Stimulated activated naive CD8-positive, alpha-beta T cell treated with anti-CD3 and anti-CD28 coated beads, Interleukin-15, Interleukin-2, amounts not matched to agents 100 ng/mL and 50 ng/mL, for 24 hours (primary cell): ENCODE measurements around the gene CDH13.

ENCODE experiments used
- H3K27ac Mint-ChIP-seq: one replicate; pipeline ENCODE4 v1.8.0; 2021; ENCODE audit warnings: mild to moderate bottlenecking, mixed read lengths
- H3K27me3 Mint-ChIP-seq: one replicate; pipeline ENCODE4 v1.8.0; 2021; ENCODE audit warnings: mixed read lengths
- H3K36me3 Mint-ChIP-seq: one replicate; pipeline ENCODE4 v1.8.0; 2021; ENCODE audit warnings: low read depth, mixed read lengths
- H3K4me1 Mint-ChIP-seq: one replicate; pipeline ENCODE4 v1.8.0; 2021; ENCODE audit warnings: low read depth, mixed read lengths
- H3K4me3 Mint-ChIP-seq: one replicate; pipeline ENCODE4 v1.8.0; 2021; ENCODE audit warnings: mild to moderate bottlenecking, mixed read lengths
- H3K9me3 Mint-ChIP-seq: one replicate; pipeline ENCODE4 v1.8.0; 2021; ENCODE audit warnings: mixed read lengths

The CDH13 gene

GRCh38 chr16:83698964-83699363 lies 1072.2 kb downstream of the CDH13 start:
- H3K9me3 Mint-ChIP-seq = peaks cover 7% of the 10 kb centered on the region

DNA sequence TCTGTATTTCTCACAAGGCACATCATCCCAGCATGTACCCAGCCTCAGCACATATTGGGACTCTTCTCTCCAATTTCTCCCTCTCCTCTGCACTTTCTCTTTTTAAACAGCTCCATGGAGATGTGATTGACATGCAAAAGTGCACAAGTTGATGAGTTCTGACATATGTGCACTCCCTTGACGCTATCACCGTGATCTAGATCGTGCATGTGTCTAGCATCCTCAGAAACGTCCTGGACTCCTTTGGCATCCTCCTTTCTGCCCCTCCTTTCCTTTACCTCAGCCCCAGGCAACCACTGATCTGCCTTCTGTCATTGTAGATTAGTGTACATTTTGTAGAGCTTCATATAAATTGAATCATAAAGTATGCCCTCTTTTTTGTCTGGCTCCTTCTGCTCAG lies 1073.0 kb downstream of the CDH13 start:
- H3K4me1 Mint-ChIP-seq = no peaks in the 10 kb centered on the region
- H3K4me3 Mint-ChIP-seq = no peak overlapping the region
- no peaks in the 10 kb centered on the region for H3K36me3 Mint-ChIP-seq
- peaks cover 7% of the 10 kb centered on the region for H3K9me3 Mint-ChIP-seq
- no peak overlapping the region for H3K27ac Mint-ChIP-seq
- no peaks in the 10 kb centered on the region for H3K27me3 Mint-ChIP-seq

More at GRCh38 chr16:83698964-83699363, 1072.2 kb downstream of the CDH13 start:
- Mint-ChIP-seq H3K27me3 (no peaks in the 10 kb centered on the region), H3K4me3 (no peak overlapping the region), H3K4me1 (no peaks in the 10 kb centered on the region), H3K36me3 (no peaks in the 10 kb centered on the region), H3K27ac (no peak overlapping the region)

- Mint-ChIP-seq H3K4me1 (no peaks in the 10 kb centered on the region), H3K27ac (no peak overlapping the region), H3K9me3 (peaks cover 7% of the 10 kb centered on the region), H3K27me3 (no peaks in the 10 kb centered on the region), H3K36me3 (no peaks in the 10 kb centered on the region), H3K4me3 (no peak overlapping the region)
Measured at GRCh38 chr16:83700918-83701317, 1074.1 kb downstream of the CDH13 start.

DNA sequence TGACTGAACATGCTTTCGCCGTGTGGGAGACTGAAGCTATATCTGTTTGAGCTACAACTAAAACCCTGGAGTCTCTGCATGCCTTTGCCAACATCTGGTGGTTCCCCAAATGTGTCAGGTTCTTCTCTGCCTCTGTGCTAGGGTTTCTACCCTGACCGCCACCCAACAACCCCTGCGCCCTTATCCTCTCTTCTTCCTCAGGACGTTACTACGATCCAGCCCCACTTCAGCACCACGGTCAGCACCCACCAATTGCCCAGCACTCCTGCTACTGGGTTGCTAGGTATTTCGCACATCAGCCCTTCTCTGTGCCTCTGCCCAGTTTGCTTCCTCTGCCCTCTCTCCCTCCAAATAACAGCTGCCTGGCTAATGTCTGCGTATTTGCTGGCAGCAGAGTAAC lies 1074.7 kb downstream of the CDH13 start:
- H3K4me1 Mint-ChIP-seq = no peaks in the 10 kb centered on the region
- H3K36me3 Mint-ChIP-seq = no peaks in the 10 kb centered on the region
- no peak overlapping the region for H3K4me3 Mint-ChIP-seq
- no peaks in the 10 kb centered on the region for H3K27me3 Mint-ChIP-seq
- H3K9me3 Mint-ChIP-seq = peaks cover 7% of the 10 kb centered on the region
- H3K27ac Mint-ChIP-seq = no peak overlapping the region

DNA sequence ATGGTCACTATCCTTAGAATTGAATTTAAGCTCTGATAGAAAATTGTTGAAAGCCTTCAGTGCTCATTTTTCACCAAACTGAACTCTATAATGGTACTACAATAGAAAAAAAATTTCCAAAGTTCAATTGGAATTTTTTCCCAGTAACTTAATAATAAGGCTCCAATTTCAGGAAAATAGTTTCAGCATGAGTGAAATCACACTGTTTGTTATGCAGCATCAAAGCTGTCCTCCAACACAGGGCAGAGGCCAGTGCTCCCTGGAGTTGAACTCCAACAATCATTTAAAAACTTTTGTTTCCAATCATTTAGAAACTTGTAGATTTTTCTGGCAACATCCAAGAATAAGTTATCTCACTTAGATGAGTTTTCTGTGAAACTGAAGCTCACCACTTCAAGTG lies 1077.9 kb downstream of the CDH13 start:
- no peak overlapping the region for H3K27ac Mint-ChIP-seq
- H3K4me1 Mint-ChIP-seq = no peaks in the 10 kb centered on the region
- peaks cover 7% of the 10 kb centered on the region for H3K9me3 Mint-ChIP-seq
- peaks cover 3% of the 10 kb centered on the region for H3K27me3 Mint-ChIP-seq
- no peaks in the 10 kb centered on the region for H3K36me3 Mint-ChIP-seq
- H3K4me3 Mint-ChIP-seq = no peak overlapping the region

DNA sequence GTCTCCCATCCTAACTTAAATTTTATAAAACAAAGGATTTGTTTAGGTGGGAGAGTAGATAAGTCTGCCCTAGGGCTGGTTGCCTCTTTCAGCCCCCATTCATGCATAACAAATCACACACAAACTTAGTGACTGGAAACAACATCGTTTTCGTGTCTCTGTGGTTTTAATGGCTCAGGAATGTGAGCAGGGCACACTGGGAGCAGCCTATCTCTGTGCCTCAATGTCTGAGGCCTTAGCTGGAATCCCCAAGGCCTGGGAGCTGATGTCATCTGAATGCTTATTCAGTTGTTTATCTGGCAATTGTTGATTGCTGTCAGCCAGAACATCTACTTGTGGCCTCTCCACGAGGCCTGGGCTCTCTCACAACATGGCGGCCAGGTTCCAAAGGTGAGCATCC lies 1079.1 kb downstream of the CDH13 start:
- Mint-ChIP-seq H3K36me3 (no peaks in the 10 kb centered on the region), H3K27ac (no peak overlapping the region), H3K9me3 (peaks cover 7% of the 10 kb centered on the region), H3K4me1 (no peaks in the 10 kb centered on the region), H3K27me3 (peaks cover 3% of the 10 kb centered on the region), H3K4me3 (no peak overlapping the region)

- no peak overlapping the region for H3K4me3 Mint-ChIP-seq
- H3K36me3 Mint-ChIP-seq = no peaks in the 10 kb centered on the region
- peaks cover 5% of the 10 kb centered on the region for H3K9me3 Mint-ChIP-seq
Measured at GRCh38 chr16:83706394-83706793, 1079.6 kb downstream of the CDH13 start.

GRCh38 chr16:83711069-83711468 lies 1084.3 kb downstream of the CDH13 start:
- Mint-ChIP-seq H3K36me3 (no peaks in the 10 kb centered on the region), H3K4me1 (no peaks in the 10 kb centered on the region), H3K27ac (no peak overlapping the region), H3K27me3 (peaks cover 3% of the 10 kb centered on the region), H3K9me3 (peaks cover 5% of the 10 kb centered on the region), H3K4me3 (no peak overlapping the region)

More at GRCh38 chr16:83706394-83706793, 1079.6 kb downstream of the CDH13 start:
- Mint-ChIP-seq H3K4me1 (no peaks in the 10 kb centered on the region), H3K27ac (no peak overlapping the region), H3K27me3 (peaks cover 3% of the 10 kb centered on the region)

- no peaks in the 10 kb centered on the region for H3K36me3 Mint-ChIP-seq
- no peak overlapping the region for H3K27ac Mint-ChIP-seq
- no peaks in the 10 kb centered on the region for H3K27me3 Mint-ChIP-seq
- H3K4me1 Mint-ChIP-seq = no peaks in the 10 kb centered on the region
- no peak overlapping the region for H3K4me3 Mint-ChIP-seq
- peaks cover 5% of the 10 kb centered on the region for H3K9me3 Mint-ChIP-seq
Measured at GRCh38 chr16:83713597-83713996, 1086.8 kb downstream of the CDH13 start.

- Mint-ChIP-seq H3K4me3 (no peak overlapping the region), H3K36me3 (no peaks in the 10 kb centered on the region), H3K27ac (no peak overlapping the region), H3K9me3 (peaks cover 5% of the 10 kb centered on the region), H3K4me1 (no peaks in the 10 kb centered on the region), H3K27me3 (no peaks in the 10 kb centered on the region)
Measured at GRCh38 chr16:83714286-83714685, 1087.5 kb downstream of the CDH13 start.

DNA sequence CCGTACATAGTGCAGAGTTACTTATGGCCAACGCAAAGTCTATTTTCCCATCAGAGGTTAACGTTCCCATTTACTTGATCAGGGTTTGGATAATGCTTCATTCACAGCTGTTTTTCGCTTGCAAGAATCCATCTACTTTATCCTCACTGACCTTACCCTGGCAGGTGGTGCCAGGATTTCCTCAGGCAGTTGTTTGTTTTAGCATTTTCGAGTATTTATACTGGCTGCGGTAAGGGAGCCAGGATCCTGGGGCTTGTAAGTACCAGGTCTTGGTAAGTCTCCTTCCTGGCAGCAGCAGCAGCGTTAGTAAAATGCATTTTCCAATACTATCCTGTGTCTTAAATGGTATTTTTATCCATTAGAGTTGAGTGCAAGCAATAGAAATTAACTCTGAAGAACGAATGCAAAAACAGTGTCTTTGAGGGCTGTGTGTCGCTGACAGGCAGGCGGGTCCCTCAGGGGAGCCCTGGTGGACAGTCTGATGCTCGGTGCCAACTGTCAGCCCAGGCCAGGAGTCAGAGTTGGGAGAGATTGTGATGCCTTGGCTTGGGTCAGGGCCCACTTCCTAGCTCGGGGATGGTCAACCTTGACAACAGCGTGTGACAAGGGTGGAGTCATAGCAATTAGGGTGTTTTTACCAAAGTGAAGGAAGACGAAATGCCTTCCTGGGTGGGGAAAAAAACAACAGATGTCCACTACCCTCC lies 1088.6 kb downstream of the CDH13 start:
- Mint-ChIP-seq H3K9me3 (peaks cover 5% of the 10 kb centered on the region), H3K4me3 (no peak overlapping the region), H3K27me3 (no peaks in the 10 kb centered on the region), H3K36me3 (no peaks in the 10 kb centered on the region), H3K4me1 (no peaks in the 10 kb centered on the region), H3K27ac (no peak overlapping the region)

- Mint-ChIP-seq H3K27me3 (no peaks in the 10 kb centered on the region), H3K4me3 (no peak overlapping the region), H3K36me3 (no peaks in the 10 kb centered on the region), H3K9me3 (peaks cover 5% of the 10 kb centered on the region), H3K4me1 (no peaks in the 10 kb centered on the region), H3K27ac (no peak overlapping the region)
Measured at GRCh38 chr16:83717308-83717707, 1090.5 kb downstream of the CDH13 start.

- Mint-ChIP-seq H3K27ac (no peak overlapping the region), H3K9me3 (peaks cover 4% of the 10 kb centered on the region), H3K36me3 (no peaks in the 10 kb centered on the region), H3K4me1 (no peaks in the 10 kb centered on the region), H3K4me3 (no peak overlapping the region), H3K27me3 (no peaks in the 10 kb centered on the region)
Measured at GRCh38 chr16:83717814-83718213, 1091.0 kb downstream of the CDH13 start.

- no peaks in the 10 kb centered on the region for H3K36me3 Mint-ChIP-seq
- H3K9me3 Mint-ChIP-seq = no peaks in the 10 kb centered on the region
- no peak overlapping the region for H3K27ac Mint-ChIP-seq
- H3K4me3 Mint-ChIP-seq = no peak overlapping the region
- no peaks in the 10 kb centered on the region for H3K4me1 Mint-ChIP-seq
- H3K27me3 Mint-ChIP-seq = no peaks in the 10 kb centered on the region
Measured at GRCh38 chr16:83720213-83720612, 1093.4 kb downstream of the CDH13 start.

DNA sequence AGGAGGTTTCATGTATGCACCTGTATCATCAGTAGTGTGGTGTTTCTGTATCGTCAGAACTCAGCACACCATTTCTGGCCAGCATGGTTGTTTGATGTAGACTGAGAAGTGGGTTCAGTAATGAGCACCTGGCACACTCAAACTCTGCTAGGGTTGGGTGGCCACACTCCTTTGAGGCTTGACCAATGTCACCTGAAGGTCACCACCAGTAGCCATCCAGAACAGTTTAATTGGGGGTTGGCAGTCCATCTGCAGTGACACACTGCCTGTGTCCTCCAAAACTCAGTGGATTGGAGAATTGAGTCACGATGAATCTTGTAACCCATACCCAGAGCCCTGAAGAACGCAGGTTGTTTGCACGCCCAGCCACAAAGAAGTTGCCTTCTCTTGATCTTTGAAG lies 1094.2 kb downstream of the CDH13 start:
- Mint-ChIP-seq H3K27ac (no peak overlapping the region), H3K4me3 (no peak overlapping the region), H3K4me1 (no peaks in the 10 kb centered on the region), H3K36me3 (no peaks in the 10 kb centered on the region), H3K27me3 (no peaks in the 10 kb centered on the region), H3K9me3 (no peaks in the 10 kb centered on the region)

- H3K27me3 Mint-ChIP-seq = no peaks in the 10 kb centered on the region
- H3K9me3 Mint-ChIP-seq = no peaks in the 10 kb centered on the region
- no peaks in the 10 kb centered on the region for H3K36me3 Mint-ChIP-seq
- H3K4me1 Mint-ChIP-seq = no peaks in the 10 kb centered on the region
- H3K27ac Mint-ChIP-seq = no peak overlapping the region
- H3K4me3 Mint-ChIP-seq = no peak overlapping the region
Measured at GRCh38 chr16:83721676-83722075, 1094.9 kb downstream of the CDH13 start.
